Stomach (tissue), 4 donors: Measurements from ENCODE around the gene NPR2.

Experiments used
- CTCF ChIP-seq, 7 experiments: fragments of 450-650 bp in 4 of 7; fragments of 200-600 bp in 3 of 7; sonication (generic) in 3 of 7; IDR thresholded peaks; one replicate each; pipeline ENCODE4 v1.5.1; 2016 to 2019; ENCODE audit warnings: antibody characterized with exemption in 7 of 7, control low read depth in 2 of 7, mild to moderate bottlenecking in 1 of 7
- POLR2A ChIP-seq, 4 donors: fragments of 450-650 bp; IDR thresholded peaks; one replicate each; pipeline ENCODE4 v1.6.1; 2016; ENCODE audit warnings: antibody characterized with exemption in 4 of 4, control low read depth in 2 of 4, mild to moderate bottlenecking in 1 of 4, moderate library complexity in 1 of 4

- TF ChIP-seq CTCF (IDR thresholded peaks at IDR 0.05) (peak in 5 of 7 experiments; percentile 80 to 95 (median 90)), POLR2A (IDR thresholded peaks at IDR 0.05) (no peak)
Observed at GRCh38 chr9:35790385-35791296, 750 bp upstream of the NPR2 start.
